ENCODE measurements around the gene LIMS4. TPM values are rescaled to one million over a fixed set of nuclear protein-coding genes. Genes with fewer than 3 reads are reported as not detected.
"Not testable (repeated sequence)": the region's sequence is repeated elsewhere in the genome, so short reads cannot be mapped to it uniquely, and the experiment has no call there.

The LIMS4 gene
- total and polyA plus RNA-seq, 8 donors = 0.63 to 4.6 (median 2.9) TPM

- H3K4me1 ChIP-seq; H3K4me3 ChIP-seq; FAIRE-seq; H3K27ac ChIP-seq; intact Hi-C loops (cut with DNase I); H3K27me3 ChIP-seq; DNase-seq; H3K36me3 ChIP-seq; H3K9me3 ChIP-seq: not testable (repeated sequence)
- peak; percentile 11 to 40 (median 28) for ATAC-seq
- WGBS, 2 donors = no CpG with 5 or more reads among the region's 3 CpGs
Observed at GRCh38 chr2:110473059-110473358, 393 bp upstream of the LIMS4 start.

- intact Hi-C loops (cut with DNase I); ATAC-seq; H3K27ac ChIP-seq; H3K9me3 ChIP-seq; H3K4me3 ChIP-seq; FAIRE-seq; H3K27me3 ChIP-seq; DNase-seq; H3K36me3 ChIP-seq; H3K4me1 ChIP-seq: not testable (repeated sequence)
- no CpG with 5 or more reads among the region's 7 CpGs for WGBS, 2 donors
Observed at GRCh38 chr2:110468921-110469320, 3.7 kb downstream of the LIMS4 start.

- H3K4me1 ChIP-seq; H3K27ac ChIP-seq; H3K36me3 ChIP-seq; DNase-seq; FAIRE-seq; H3K27me3 ChIP-seq; intact Hi-C loops (cut with DNase I); H3K4me3 ChIP-seq; H3K9me3 ChIP-seq: not testable (repeated sequence)
- no CpG with 5 or more reads among the region's 8 CpGs for WGBS, 2 donors
- ATAC-seq = peak in 3 of 4 donors; percentile 77 to 91 (median 78)
Observed at GRCh38 chr2:110465312-110465711, 7.3 kb downstream of the LIMS4 start.

- H3K4me1 ChIP-seq; ATAC-seq; DNase-seq; H3K27ac ChIP-seq; FAIRE-seq; H3K9me3 ChIP-seq; H3K4me3 ChIP-seq; H3K27me3 ChIP-seq; intact Hi-C loops (cut with DNase I); H3K36me3 ChIP-seq: not testable (repeated sequence)
- WGBS, 2 donors = no CpG with 5 or more reads among the region's 2 CpGs
Observed at GRCh38 chr2:110462458-110462857, 10.2 kb downstream of the LIMS4 start.

- intact Hi-C loops (cut with DNase I); DNase-seq; H3K9me3 ChIP-seq; H3K36me3 ChIP-seq; H3K4me1 ChIP-seq; H3K27ac ChIP-seq; H3K4me3 ChIP-seq; FAIRE-seq; H3K27me3 ChIP-seq: not testable (repeated sequence)
- peak in 2 of 4 donors; percentile 51 to 61 for ATAC-seq
Observed at GRCh38 chr2:110460318-110460717, 12.3 kb downstream of the LIMS4 start.

GRCh38 chr2:110457214-110457590, 15.4 kb downstream of the LIMS4 start:
- H3K27me3 ChIP-seq; intact Hi-C loops (cut with DNase I); H3K9me3 ChIP-seq; DNase-seq; H3K4me1 ChIP-seq; H3K27ac ChIP-seq; H3K4me3 ChIP-seq; H3K36me3 ChIP-seq; FAIRE-seq: not testable (repeated sequence)
- ATAC-seq = peak in 1 of 4 donors; percentile 17
- 100% methylated on average over 1 of the region's 2 CpGs; no CpG with 5 or more reads in 1 of the 2 donors for WGBS, 2 donors

- H3K9me3 ChIP-seq; H3K4me3 ChIP-seq; DNase-seq; intact Hi-C loops (cut with DNase I); FAIRE-seq; H3K27me3 ChIP-seq; H3K27ac ChIP-seq; H3K36me3 ChIP-seq; H3K4me1 ChIP-seq; ATAC-seq: not testable (repeated sequence)
- 92 to 100% methylated on average over 1 of the region's 16 CpGs for WGBS, 2 donors
Observed at GRCh38 chr2:110456291-110457213, 16.1 kb downstream of the LIMS4 start.

- H3K27me3 ChIP-seq; DNase-seq; H3K4me3 ChIP-seq; H3K4me1 ChIP-seq; FAIRE-seq; H3K9me3 ChIP-seq; intact Hi-C loops (cut with DNase I); H3K27ac ChIP-seq; H3K36me3 ChIP-seq: not testable (repeated sequence)
- WGBS, 2 donors = no CpG with 5 or more reads among the region's 6 CpGs
- ATAC-seq = peak; percentile 61 to 84 (median 72)
Observed at GRCh38 chr2:110455080-110455670, 17.4 kb downstream of the LIMS4 start.

GRCh38 chr2:110450951-110451350, 21.7 kb downstream of the LIMS4 start:
- ATAC-seq = not testable (repeated sequence)

GRCh38 chr2:110449127-110449947, 23.3 kb downstream of the LIMS4 start:
- WGBS, 2 donors = no CpG with 5 or more reads among the region's 7 CpGs
- DNase-seq; H3K27ac ChIP-seq; FAIRE-seq; H3K9me3 ChIP-seq; H3K27me3 ChIP-seq; H3K4me1 ChIP-seq; H3K36me3 ChIP-seq; intact Hi-C loops (cut with DNase I); H3K4me3 ChIP-seq: not testable (repeated sequence)
- peak; percentile 87 to 91 (median 90) for ATAC-seq

More at GRCh38 chr2:110450951-110451350, 21.7 kb downstream of the LIMS4 start:
- intact Hi-C loops (cut with DNase I); H3K36me3 ChIP-seq; H3K9me3 ChIP-seq; H3K27ac ChIP-seq; FAIRE-seq; H3K27me3 ChIP-seq; DNase-seq; H3K4me3 ChIP-seq; H3K4me1 ChIP-seq: not testable (repeated sequence)
- no CpG with 5 or more reads among the region's 2 CpGs for WGBS, 2 donors

- H3K27ac ChIP-seq; intact Hi-C loops (cut with DNase I); FAIRE-seq; H3K9me3 ChIP-seq; H3K4me1 ChIP-seq; H3K27me3 ChIP-seq; H3K36me3 ChIP-seq; DNase-seq; H3K4me3 ChIP-seq: not testable (repeated sequence)
- ATAC-seq = peak; percentile 33 to 55 (median 46)
- no CpG with 5 or more reads among the region's 2 CpGs for WGBS, 2 donors
Observed at GRCh38 chr2:110446644-110447043, 26.0 kb downstream of the LIMS4 start.
